BJ (cell line): Measurements from ENCODE around the gene PGLYRP3. TPM values are rescaled to one million over a fixed set of nuclear protein-coding genes. Genes with fewer than 3 reads are reported as not detected.

Experiments used
- CTCF ChIA-PET: fragments of 350-600 bp; formaldehyde crosslinking; extraction: SDS; loops from one replicate; lab custom pipeline; 2021; ENCODE audit warnings: antibody characterized with exemption, inconsistent platforms; lab: Yijun Ruan, JAX
- POLR2A ChIA-PET: fragments of 300-600 bp; sonication (Branson Sonifier 250); formaldehyde crosslinking; extraction: SDS; loops from one replicate; lab custom pipeline; 2021; ENCODE audit warnings: antibody characterized with exemption; lab: Charles Lee
- DNase-seq: peaks from one replicate; pipeline ENCODE4 v3.0.0-alpha.2; 2011; ENCODE audit warnings: low read depth
- H3K27me3 ChIP-seq: 2 replicates; pipeline ENCODE4 v1.6.0; 2011; ENCODE audit warnings: low read length; ENCODE audit not compliant: control insufficient read depth, insufficient read depth
- H3K36me3 ChIP-seq: 2 replicates; pipeline ENCODE4 v1.5.1; 2011; ENCODE audit warnings: low read length; ENCODE audit not compliant: control insufficient read depth, insufficient read depth
- H3K4me3 ChIP-seq: 2 replicates; pipeline ENCODE4 v1.5.1; 2011; ENCODE audit warnings: low read depth, mild to moderate bottlenecking, control low read depth, low read length
- CTCF ChIP-seq: IDR thresholded peaks from 2 replicates; pipeline ENCODE4 v1.5.1; 2011; ENCODE audit warnings: low read depth, mild to moderate bottlenecking, control low read depth, inconsistent platforms, low read length, moderate library complexity; ENCODE audit not compliant: insufficient read depth
- polyA plus RNA-seq: library from polyadenylated mRNA; depleted of rRNA; stranded (reverse); fragments of >200 nt; gene quantifications from 2 replicates; pipeline ENCODE4 v1.2.3, GENCODE V29; 2011

Gene PGLYRP3
- polyA plus RNA-seq, 1 experiment = not detected

- DNase-seq = no peak
- CTCF ChIA-PET = interaction anchor here (0.6 kb wide), 1 partner anchor 32 kb away, joined by 3 read pairs; no protein-coding TSS in a partner anchor
These were observed 52.0 kb downstream of the PGLYRP3 start for GRCh38 chr1:153260585-153261280.

GRCh38 chr1:153259387-153259786, 53.4 kb downstream of the PGLYRP3 start, which contains the start of gene LORICRIN:
LORICRIN (plus strand) TSS chr1:153259687; CDS start chr1:153260950, 1,263 bp downstream.
- ChIA-PET POLR2A (no interaction called here), CTCF (no interaction called here)
- peaks cover 17% of the 10 kb centered on the region for H3K27me3 ChIP-seq
- no peak for TF ChIP-seq CTCF
- no peak for DNase-seq
- H3K36me3 ChIP-seq = no peaks in the 10 kb centered on the region
- H3K4me3 ChIP-seq = no peak within 1 kb of the TSS

More at GRCh38 chr1:153260585-153261280, 52.0 kb downstream of the PGLYRP3 start:
- no peaks in the 10 kb centered on the region for H3K36me3 ChIP-seq
- POLR2A ChIA-PET = no interaction called here
- H3K27me3 ChIP-seq = peaks cover 17% of the 10 kb centered on the region
- H3K4me3 ChIP-seq = peak overlapping the region; percentile 12; the same call in 1 of the 2 replicates
- TF ChIP-seq CTCF = no peak

GRCh38 chr1:153253693-153254092, 59.1 kb downstream of the PGLYRP3 start:
- ChIA-PET CTCF (interaction anchor here (0.9 kb wide), 1 partner anchor 26 kb away, joined by 3 read pairs; no protein-coding TSS in a partner anchor), POLR2A (no interaction called here)
- Histone ChIP-seq H3K27me3 (no peaks in the 10 kb centered on the region; the same call in 1 of the 2 replicates), H3K36me3 (no peaks in the 10 kb centered on the region), H3K4me3 (no peak overlapping the region)
- DNase-seq = no peak
- TF ChIP-seq CTCF = no peak

- CTCF ChIA-PET = no interaction called here
- no peaks in the 10 kb centered on the region for H3K36me3 ChIP-seq
- no peak for TF ChIP-seq CTCF
- no peaks in the 10 kb centered on the region; the same call in 1 of the 2 replicates for H3K27me3 ChIP-seq
- DNase-seq = no peak
- POLR2A ChIA-PET = no interaction called here
- no peak overlapping the region for H3K4me3 ChIP-seq
These were observed 59.7 kb downstream of the PGLYRP3 start for GRCh38 chr1:153253076-153253475.

GRCh38 chr1:153251988-153252387, 60.8 kb downstream of the PGLYRP3 start:
- ChIA-PET POLR2A (no interaction called here), CTCF (no interaction called here)
- no peak for TF ChIP-seq CTCF
- DNase-seq = no peak
- no peaks in the 10 kb centered on the region for H3K36me3 ChIP-seq
- H3K27me3 ChIP-seq = no peaks in the 10 kb centered on the region; the same call in 1 of the 2 replicates
- H3K4me3 ChIP-seq = no peak overlapping the region
